NCI-H1105 (cell line): ENCODE results near the gene C4orf50.

Experiments used
- DNase-seq: peaks from one replicate; lab custom pipeline; 2025; lab: John Stamatoyannopoulos, UW

The C4orf50 gene

GRCh38 chr4:5889002-5889696 lies 129.1 kb downstream of the C4orf50 start:
- DNase-seq = no peak

- DNase-seq = peak; percentile 56
These were observed 129.8 kb downstream of the C4orf50 start for GRCh38 chr4:5888222-5889001.

- peak; percentile 14 for DNase-seq
These were observed 130.6 kb downstream of the C4orf50 start for GRCh38 chr4:5887361-5888221.

GRCh38 chr4:5887011-5887360 lies 131.2 kb downstream of the C4orf50 start:
- no peak for DNase-seq

- DNase-seq = no peak
These were observed 132.5 kb downstream of the C4orf50 start for GRCh38 chr4:5885733-5886132.

GRCh38 chr4:5884796-5885195 lies 133.4 kb downstream of the C4orf50 start:
- DNase-seq = no peak

GRCh38 chr4:5883916-5884315 lies 134.3 kb downstream of the C4orf50 start:
- no peak for DNase-seq

GRCh38 chr4:5882947-5883346 lies 135.3 kb downstream of the C4orf50 start:
- DNase-seq = no peak

- no peak for DNase-seq
These were observed 136.9 kb downstream of the C4orf50 start for GRCh38 chr4:5881340-5881739.

- peak; percentile 14 for DNase-seq
These were observed 139.9 kb downstream of the C4orf50 start for GRCh38 chr4:5878359-5878758.

- DNase-seq = no peak
These were observed 140.8 kb downstream of the C4orf50 start for GRCh38 chr4:5877392-5877791.

- no peak for DNase-seq
These were observed 143.3 kb downstream of the C4orf50 start for GRCh38 chr4:5874811-5875449.

GRCh38 chr4:5870701-5871100 lies 147.5 kb downstream of the C4orf50 start:
- DNase-seq = no peak

- DNase-seq = no peak
These were observed 148.1 kb downstream of the C4orf50 start for GRCh38 chr4:5869966-5870619.

GRCh38 chr4:5867866-5868265 lies 150.4 kb downstream of the C4orf50 start:
- no peak for DNase-seq

GRCh38 chr4:5866841-5867813 lies 151.1 kb downstream of the C4orf50 start:
- DNase-seq = no peak

- DNase-seq = no peak
These were observed 152.2 kb downstream of the C4orf50 start for GRCh38 chr4:5865896-5866599.

- no peak for DNase-seq
These were observed 154.6 kb downstream of the C4orf50 start for GRCh38 chr4:5863461-5864113.
